SU-DHL-6 (cell line): ENCODE measurements around the gene WBP2NL.

Experiments
- EZH2phosphoT487 ChIP-seq: fragments of 200-600 bp; sonication (generic), shearing (Covaris generic); conservative IDR thresholded peaks from 2 replicates; pipeline ENCODE4 v1.6.1; 2018; ENCODE audit warnings: mild to moderate bottlenecking, antibody characterized with exemption, low read length, moderate library complexity, mixed read lengths
- TF ChIP-seq, protein P1 (sequence below): fragments of 200-600 bp; sonication (generic); IDR thresholded peaks from one replicate; pipeline ENCODE4 v1.5.1; 2017; ENCODE audit warnings: antibody characterized with exemption, mild to moderate bottlenecking, low read length, moderate library complexity; ENCODE audit not compliant: insufficient read depth, poor library complexity, severe bottlenecking

DNA sequence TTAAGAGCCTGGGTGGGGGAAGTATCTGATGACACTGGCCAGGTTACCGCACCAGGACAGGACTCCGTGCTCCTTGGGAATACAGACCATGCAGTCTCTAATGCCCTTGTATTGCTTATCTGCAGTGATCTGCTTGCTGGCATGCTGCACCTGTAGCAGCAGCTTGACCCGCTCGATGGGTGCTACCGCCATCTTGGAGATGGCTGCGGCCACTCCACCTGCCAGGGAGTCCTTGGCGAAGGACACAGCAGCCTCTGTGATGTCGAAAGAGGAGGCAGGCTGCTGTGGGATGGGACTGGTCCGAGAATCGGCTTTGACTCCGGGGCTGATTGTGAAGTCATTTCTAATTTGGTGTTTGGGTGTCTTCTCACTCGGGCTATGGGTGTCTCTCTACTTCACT is 3.1 kb downstream of the WBP2NL start:
- no peak for TF ChIP-seq EZH2phosphoT487
- TF ChIP-seq, protein P1, sequence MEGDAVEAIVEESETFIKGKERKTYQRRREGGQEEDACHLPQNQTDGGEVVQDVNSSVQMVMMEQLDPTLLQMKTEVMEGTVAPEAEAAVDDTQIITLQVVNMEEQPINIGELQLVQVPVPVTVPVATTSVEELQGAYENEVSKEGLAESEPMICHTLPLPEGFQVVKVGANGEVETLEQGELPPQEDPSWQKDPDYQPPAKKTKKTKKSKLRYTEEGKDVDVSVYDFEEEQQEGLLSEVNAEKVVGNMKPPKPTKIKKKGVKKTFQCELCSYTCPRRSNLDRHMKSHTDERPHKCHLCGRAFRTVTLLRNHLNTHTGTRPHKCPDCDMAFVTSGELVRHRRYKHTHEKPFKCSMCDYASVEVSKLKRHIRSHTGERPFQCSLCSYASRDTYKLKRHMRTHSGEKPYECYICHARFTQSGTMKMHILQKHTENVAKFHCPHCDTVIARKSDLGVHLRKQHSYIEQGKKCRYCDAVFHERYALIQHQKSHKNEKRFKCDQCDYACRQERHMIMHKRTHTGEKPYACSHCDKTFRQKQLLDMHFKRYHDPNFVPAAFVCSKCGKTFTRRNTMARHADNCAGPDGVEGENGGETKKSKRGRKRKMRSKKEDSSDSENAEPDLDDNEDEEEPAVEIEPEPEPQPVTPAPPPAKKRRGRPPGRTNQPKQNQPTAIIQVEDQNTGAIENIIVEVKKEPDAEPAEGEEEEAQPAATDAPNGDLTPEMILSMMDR, result no peak
